GM21825 (cell line): Measurements from ENCODE around the gene TPCN1.

Experiments
- ATAC-seq: cut with Tn5 transposase; IDR thresholded peaks from one replicate; pipeline ENCODE4 v1.9.1; 2021; ENCODE audit warnings: mild to moderate bottlenecking, moderate library complexity; ENCODE audit not compliant: unreplicated experiment

Gene TPCN1

GRCh38 chr12:113257564-113257963, 36.3 kb downstream of the TPCN1 start:
- no peak for ATAC-seq

- no peak for ATAC-seq
Measured at GRCh38 chr12:113260127-113260526, 38.9 kb downstream of the TPCN1 start.

GRCh38 chr12:113260636-113261300, 39.5 kb downstream of the TPCN1 start:
- no peak for ATAC-seq

- ATAC-seq: no peak
Measured at GRCh38 chr12:113261847-113262470, 40.7 kb downstream of the TPCN1 start.

- no peak for ATAC-seq
Measured at GRCh38 chr12:113262710-113263109, 41.4 kb downstream of the TPCN1 start.

GRCh38 chr12:113263431-113263963, 42.2 kb downstream of the TPCN1 start:
- ATAC-seq: no peak

- no peak for ATAC-seq
Measured at GRCh38 chr12:113266106-113266895, 45.0 kb downstream of the TPCN1 start.

- ATAC-seq: no peak
Measured at GRCh38 chr12:113267621-113268020, 46.4 kb downstream of the TPCN1 start.

- no peak for ATAC-seq
Measured at GRCh38 chr12:113268136-113268535, 46.9 kb downstream of the TPCN1 start.

GRCh38 chr12:113268621-113269020, 47.4 kb downstream of the TPCN1 start:
- no peak for ATAC-seq

- ATAC-seq: no peak
Measured at GRCh38 chr12:113269257-113269943, 48.1 kb downstream of the TPCN1 start.

- ATAC-seq: no peak
Measured at GRCh38 chr12:113270709-113271009, 49.4 kb downstream of the TPCN1 start.

- ATAC-seq: no peak
Measured at GRCh38 chr12:113271466-113271852, 50.2 kb downstream of the TPCN1 start.

GRCh38 chr12:113271853-113272561, 50.7 kb downstream of the TPCN1 start:
- ATAC-seq: no peak

GRCh38 chr12:113273053-113273725, 51.9 kb downstream of the TPCN1 start:
- ATAC-seq: no peak

- no peak for ATAC-seq
Measured at GRCh38 chr12:113274848-113275247, 53.6 kb downstream of the TPCN1 start.

GRCh38 chr12:113276306-113276705, 55.0 kb downstream of the TPCN1 start:
- ATAC-seq: no peak

- no peak for ATAC-seq
Measured at GRCh38 chr12:113276946-113277500, 55.8 kb downstream of the TPCN1 start.

- no peak for ATAC-seq
Measured at GRCh38 chr12:113277511-113277910, 56.2 kb downstream of the TPCN1 start.

GRCh38 chr12:113278141-113278540, 56.9 kb downstream of the TPCN1 start:
- no peak for ATAC-seq
